K562 (cell line): Measurements from ENCODE around the gene SERPINF2. TPM values are rescaled to one million over a fixed set of nuclear protein-coding genes. Genes with fewer than 3 reads are reported as not detected.

Source experiments
- CEBPG ChIP-seq, 3 experiments: fragments of 200-800 bp in 1 of 3; sonication (Bioruptor generic) in 1 of 3; sonication (generic) in 1 of 3; formaldehyde crosslinking in 1 of 3; IDR thresholded peaks in 2 of 3; conservative IDR thresholded peaks in 1 of 3; 2 replicates each; pipeline versions ENCODE4 v1.6.1 to v1.8.0; 2016 to 2022; ENCODE audit warnings: missing compliant biosample characterization in 2 of 3, missing genetic modification characterization in 2 of 3, mild to moderate bottlenecking in 1 of 3, missing genetic modification reagents in 1 of 3
- DEAF1 ChIP-seq: fragments of 450-650 bp; formaldehyde crosslinking; IDR thresholded peaks from 2 replicates; pipeline ENCODE4 v1.4.0; 2020; ENCODE audit warnings: mild to moderate bottlenecking, moderate library complexity
- GABPA ChIP-seq: fragments of 200-800 bp; sonication (Bioruptor generic); conservative IDR thresholded peaks from 2 replicates; pipeline ENCODE4 v1.6.1; 2016; ENCODE audit warnings: low read depth, missing genetic modification characterization, missing compliant biosample characterization
- ZNF408 ChIP-seq: fragments of 250-450 bp; sonication (Bioruptor Pico); IDR thresholded peaks from 2 replicates; pipeline ENCODE4 v1.4.0; 2020; ENCODE audit warnings: low read depth, mild to moderate bottlenecking, moderate library complexity
- polyA plus RNA-seq, 8 experiments: library from polyadenylated mRNA; depleted of rRNA in 4 of 8; stranded (reverse) in 5 of 8; unstranded in 3 of 8; fragments of >200 nt; fragmentation: Nextera tagmentation in 2 of 8; fragmentation: Illumina TruSeq in 1 of 8; extraction: Ambion mirVana in 2 of 8; extraction: Trizol in 1 of 8; gene quantifications; 2 replicates each; pipeline versions ENCODE4 v1.2.1 to v1.2.3, GENCODE V29; 2011 to 2014; ENCODE audit warnings: inconsistent platforms in 1 of 8, missing spikeins in 1 of 8
- total RNA-seq, 7 experiments: library from RNA; depleted of rRNA in 6 of 7; stranded (reverse); fragments of >200 nt in 6 of 7; fragmentation: Illumina TruSeq in 2 of 7; extraction: Trizol in 2 of 7; gene quantifications; 2 replicates each; pipeline versions ENCODE4 v1.2.1 to v1.2.3, GENCODE V29; 2011 to 2021; ENCODE audit warnings: low replicate concordance in 1 of 7
- TF ChIP-seq, protein P1 (sequence below): fragments of 250-450 bp; sonication (Bioruptor Pico); IDR thresholded peaks from 2 replicates; pipeline ENCODE4 v1.5.0; 2021; ENCODE audit warnings: mild to moderate bottlenecking, moderate library complexity
- TF ChIP-seq, protein P2 (sequence below), 3 experiments: IDR thresholded peaks in 2 of 3; conservative IDR thresholded peaks in 1 of 3; 2 replicates each; pipeline ENCODE4 v1.5.1; 2011 to 2012; ENCODE audit warnings: low read length in 3 of 3, mild to moderate bottlenecking in 3 of 3, control low read depth in 2 of 3, improper control_type of control experiment in 1 of 3, inconsistent platforms in 1 of 3, low read depth in 1 of 3, mixed read lengths in 1 of 3, moderate library complexity in 1 of 3; ENCODE audit not compliant: insufficient read depth in 2 of 3
- TF ChIP-seq, protein P3 (sequence below), 2 experiments: fragments of 450-650 bp; formaldehyde crosslinking in 1 of 2; IDR thresholded peaks; 2 replicates each; pipeline versions ENCODE4 v1.4.0 to v1.6.1; 2014 to 2020; ENCODE audit warnings: mild to moderate bottlenecking in 2 of 2, borderline replicate concordance in 1 of 2, low read depth in 1 of 2

SERPINF2 gene
- total and polyA plus RNA-seq, 9 of the 15 experiments (the other 6 are each of a cell fraction or from before 2014, with no cell fraction given): 0.22 TPM; not detected in 8

GRCh38 chr17:1783834-1784611 lies 41.4 kb downstream of the SERPINF2 start (continued):
- TF ChIP-seq CEBPG (CRISPR knock-in tag; IDR thresholded peaks at IDR 0.05) (no peak), CEBPG (tag; conservative IDR thresholded peaks at IDR 0.05 in 1 of 2, IDR thresholded peaks at IDR 0.05 in 1 of 2) (peak in 1 of 2 experiments; percentile 31; a peak in 1 of 4 replicates), ZNF408 (CRISPR knock-in tag) (no peak), GABPA (0 out of 2 replicates have a peak, but pooled peaks have one; percentile 13), DEAF1 (CRISPR knock-in tag) (0 out of 2 replicates have a peak, but pooled peaks have one; percentile 31)
- TF ChIP-seq, protein P1, sequence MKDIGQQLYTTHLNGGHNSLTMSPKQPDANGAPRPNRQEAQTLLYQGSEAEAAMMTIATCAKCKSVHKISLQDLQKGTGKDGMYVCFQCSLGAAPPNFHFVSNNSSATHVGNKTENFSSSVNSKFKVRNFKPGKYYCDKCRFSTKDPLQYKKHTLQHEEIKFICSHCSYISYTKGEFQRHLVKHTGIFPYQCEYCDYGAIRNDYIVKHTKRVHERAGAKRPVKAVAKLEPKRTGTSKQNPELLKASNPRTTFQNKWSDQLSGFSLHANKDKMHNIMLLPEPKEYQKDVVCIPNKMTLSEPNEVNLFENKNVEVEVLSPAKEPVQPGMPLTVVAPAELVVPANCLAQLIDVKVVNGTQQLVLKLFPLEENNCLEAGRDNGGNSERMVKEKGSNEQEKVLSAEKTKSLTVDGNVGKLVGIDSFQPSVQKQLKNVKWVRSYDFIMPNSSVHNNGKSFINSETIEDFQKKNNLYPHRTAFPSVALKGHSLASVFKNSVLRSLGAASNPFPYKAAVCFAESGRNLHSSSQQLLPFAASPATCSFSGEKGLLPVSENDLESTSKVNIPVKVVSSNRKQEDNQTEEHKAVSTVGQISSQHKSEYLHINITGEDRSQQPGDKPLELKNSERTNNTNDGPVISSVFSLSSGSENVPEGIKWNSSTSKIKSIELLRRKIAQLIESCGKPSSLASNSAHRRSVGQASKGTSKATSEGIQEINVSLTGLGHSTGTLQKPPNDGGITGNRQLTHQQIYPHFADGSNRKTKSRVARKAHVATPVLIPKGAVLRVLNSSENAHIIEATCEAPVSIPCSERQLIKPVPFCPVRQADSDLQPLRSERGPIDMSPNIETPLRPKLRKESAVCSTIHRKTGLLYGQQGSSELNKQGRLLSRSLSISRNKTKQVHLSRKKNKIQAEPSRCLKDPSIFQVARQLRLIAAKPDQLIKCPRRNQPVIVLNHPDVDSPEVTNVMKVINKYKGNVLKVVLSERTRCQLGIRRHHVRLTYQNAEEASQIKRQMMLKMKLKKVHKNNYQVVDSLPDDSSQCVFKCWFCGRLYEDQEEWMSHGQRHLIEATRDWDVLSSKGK: no peak
- TF ChIP-seq, protein P2, sequence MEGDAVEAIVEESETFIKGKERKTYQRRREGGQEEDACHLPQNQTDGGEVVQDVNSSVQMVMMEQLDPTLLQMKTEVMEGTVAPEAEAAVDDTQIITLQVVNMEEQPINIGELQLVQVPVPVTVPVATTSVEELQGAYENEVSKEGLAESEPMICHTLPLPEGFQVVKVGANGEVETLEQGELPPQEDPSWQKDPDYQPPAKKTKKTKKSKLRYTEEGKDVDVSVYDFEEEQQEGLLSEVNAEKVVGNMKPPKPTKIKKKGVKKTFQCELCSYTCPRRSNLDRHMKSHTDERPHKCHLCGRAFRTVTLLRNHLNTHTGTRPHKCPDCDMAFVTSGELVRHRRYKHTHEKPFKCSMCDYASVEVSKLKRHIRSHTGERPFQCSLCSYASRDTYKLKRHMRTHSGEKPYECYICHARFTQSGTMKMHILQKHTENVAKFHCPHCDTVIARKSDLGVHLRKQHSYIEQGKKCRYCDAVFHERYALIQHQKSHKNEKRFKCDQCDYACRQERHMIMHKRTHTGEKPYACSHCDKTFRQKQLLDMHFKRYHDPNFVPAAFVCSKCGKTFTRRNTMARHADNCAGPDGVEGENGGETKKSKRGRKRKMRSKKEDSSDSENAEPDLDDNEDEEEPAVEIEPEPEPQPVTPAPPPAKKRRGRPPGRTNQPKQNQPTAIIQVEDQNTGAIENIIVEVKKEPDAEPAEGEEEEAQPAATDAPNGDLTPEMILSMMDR (IDR thresholded peaks at IDR 0.05 in 2 of 3, conservative IDR thresholded peaks at IDR 0.05 in 1 of 3; ENCODE audit: insufficient read depth in 2 of 3, low read depth in 1 of 3, low read length in 3 of 3): peak; percentile 59 to 76 (median 66)
- TF ChIP-seq, protein P3, sequence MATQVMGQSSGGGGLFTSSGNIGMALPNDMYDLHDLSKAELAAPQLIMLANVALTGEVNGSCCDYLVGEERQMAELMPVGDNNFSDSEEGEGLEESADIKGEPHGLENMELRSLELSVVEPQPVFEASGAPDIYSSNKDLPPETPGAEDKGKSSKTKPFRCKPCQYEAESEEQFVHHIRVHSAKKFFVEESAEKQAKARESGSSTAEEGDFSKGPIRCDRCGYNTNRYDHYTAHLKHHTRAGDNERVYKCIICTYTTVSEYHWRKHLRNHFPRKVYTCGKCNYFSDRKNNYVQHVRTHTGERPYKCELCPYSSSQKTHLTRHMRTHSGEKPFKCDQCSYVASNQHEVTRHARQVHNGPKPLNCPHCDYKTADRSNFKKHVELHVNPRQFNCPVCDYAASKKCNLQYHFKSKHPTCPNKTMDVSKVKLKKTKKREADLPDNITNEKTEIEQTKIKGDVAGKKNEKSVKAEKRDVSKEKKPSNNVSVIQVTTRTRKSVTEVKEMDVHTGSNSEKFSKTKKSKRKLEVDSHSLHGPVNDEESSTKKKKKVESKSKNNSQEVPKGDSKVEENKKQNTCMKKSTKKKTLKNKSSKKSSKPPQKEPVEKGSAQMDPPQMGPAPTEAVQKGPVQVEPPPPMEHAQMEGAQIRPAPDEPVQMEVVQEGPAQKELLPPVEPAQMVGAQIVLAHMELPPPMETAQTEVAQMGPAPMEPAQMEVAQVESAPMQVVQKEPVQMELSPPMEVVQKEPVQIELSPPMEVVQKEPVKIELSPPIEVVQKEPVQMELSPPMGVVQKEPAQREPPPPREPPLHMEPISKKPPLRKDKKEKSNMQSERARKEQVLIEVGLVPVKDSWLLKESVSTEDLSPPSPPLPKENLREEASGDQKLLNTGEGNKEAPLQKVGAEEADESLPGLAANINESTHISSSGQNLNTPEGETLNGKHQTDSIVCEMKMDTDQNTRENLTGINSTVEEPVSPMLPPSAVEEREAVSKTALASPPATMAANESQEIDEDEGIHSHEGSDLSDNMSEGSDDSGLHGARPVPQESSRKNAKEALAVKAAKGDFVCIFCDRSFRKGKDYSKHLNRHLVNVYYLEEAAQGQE (IDR thresholded peaks at IDR 0.05; ENCODE audit: borderline replicate concordance): peak; percentile 76
- TF ChIP-seq, protein P3 (CRISPR knock-in tag; IDR thresholded peaks at IDR 0.05; ENCODE audit: low read depth): no peak
